ACC112 (cell line): ENCODE results near the gene CBX3.
"Not testable (repeated sequence)": the region's sequence is repeated elsewhere in the genome, so short reads cannot be mapped to it uniquely, and the experiment has no call there.

Experiments
- H2AFZ ChIP-seq: fragments of 200-600 bp; sonication (generic); one replicate; pipeline ENCODE4 v1.6.0; 2017; ENCODE audit warnings: antibody characterized with exemption, low read length; ENCODE audit not compliant: unreplicated experiment
- H3K27ac ChIP-seq: fragments of 200-600 bp; sonication (generic); 2 replicates; pipeline ENCODE4 v1.5.1; 2014; ENCODE audit warnings: low read depth, mild to moderate bottlenecking, antibody characterized with exemption, low read length, moderate library complexity
- H3K27me3 ChIP-seq: fragments of 200-600 bp; sonication (generic); 2 replicates; pipeline ENCODE4 v1.6.1; 2014; ENCODE audit warnings: mild to moderate bottlenecking, antibody characterized with exemption, low read length, moderate library complexity, mixed read lengths; ENCODE audit not compliant: insufficient read depth
- H3K36me3 ChIP-seq: fragments of 200-600 bp; sonication (generic); 2 replicates; pipeline ENCODE4 v1.6.1; 2016; ENCODE audit warnings: mild to moderate bottlenecking, antibody characterized with exemption, low read length, moderate library complexity, mixed read lengths; ENCODE audit not compliant: insufficient read depth
- H3K4me1 ChIP-seq: fragments of 200-600 bp; sonication (generic); one replicate; pipeline ENCODE4 v1.6.1; 2016; ENCODE audit warnings: low read length, mixed read lengths; ENCODE audit not compliant: insufficient read depth, unreplicated experiment, control insufficient read depth
- H3K4me3 ChIP-seq: fragments of 200-600 bp; sonication (generic); 2 replicates; pipeline ENCODE4 v1.5.1; 2014; ENCODE audit warnings: mild to moderate bottlenecking, low read depth, low read length
- H3K79me2 ChIP-seq: fragments of 200-600 bp; sonication (generic); one replicate; pipeline ENCODE4 v1.6.0; 2016; ENCODE audit warnings: low read length; ENCODE audit not compliant: control insufficient read depth, unreplicated experiment, insufficient read depth

The CBX3 gene

DNA sequence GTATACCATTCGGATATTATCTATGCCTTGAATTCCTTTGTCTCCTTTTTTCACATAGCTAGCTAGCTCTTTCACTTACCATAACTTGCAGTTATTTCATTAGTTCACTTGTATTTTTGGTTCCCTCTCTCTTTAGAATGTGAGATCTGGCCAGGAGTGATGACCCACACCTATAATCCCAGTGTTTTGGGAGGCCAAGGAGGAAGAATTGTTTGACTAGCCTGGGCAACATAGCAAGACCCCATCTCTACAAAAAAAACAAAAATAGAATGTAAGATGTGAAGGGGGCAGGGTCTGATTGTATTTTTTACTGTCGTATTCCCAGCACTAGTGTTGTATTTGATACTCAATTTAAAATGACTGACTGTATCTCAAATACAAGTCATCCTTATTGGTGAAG, 29.9 kb upstream of the CBX3 start:
- Histone ChIP-seq H3K27ac (no peak overlapping the region), H3K4me3 (no peak overlapping the region), H2AFZ (no peak overlapping the region), H3K36me3 (no peaks in the 10 kb centered on the region), H3K79me2 (no peaks in the 10 kb centered on the region), H3K27me3 (no peaks in the 10 kb centered on the region), H3K4me1 (no peaks in the 10 kb centered on the region)

DNA sequence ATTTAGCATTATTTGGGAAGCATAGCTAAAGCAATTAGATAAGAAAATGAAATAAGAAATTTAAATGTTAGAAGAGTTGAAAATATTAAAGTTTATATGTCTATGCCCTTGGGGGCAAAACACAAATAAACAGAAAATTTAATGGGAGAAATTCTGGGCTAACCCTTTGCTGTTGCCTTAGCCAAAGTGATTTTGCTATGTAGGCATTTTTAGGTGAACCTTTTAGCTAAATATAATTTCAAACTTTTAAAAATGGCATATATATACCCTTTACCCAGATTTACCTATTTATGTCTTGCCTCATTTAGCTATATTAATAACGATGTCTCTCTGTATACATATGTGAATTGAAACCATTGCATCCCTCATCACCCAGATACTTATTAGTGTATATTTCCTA, 29.5 kb upstream of the CBX3 start:
- H2AFZ ChIP-seq, result no peak overlapping the region
- no peak overlapping the region for H3K4me3 ChIP-seq
- H3K36me3 ChIP-seq, result no peaks in the 10 kb centered on the region
- no peaks in the 10 kb centered on the region for H3K79me2 ChIP-seq
- no peaks in the 10 kb centered on the region for H3K4me1 ChIP-seq
- H3K27me3 ChIP-seq, result no peaks in the 10 kb centered on the region
- H3K27ac ChIP-seq, result no peak overlapping the region

DNA sequence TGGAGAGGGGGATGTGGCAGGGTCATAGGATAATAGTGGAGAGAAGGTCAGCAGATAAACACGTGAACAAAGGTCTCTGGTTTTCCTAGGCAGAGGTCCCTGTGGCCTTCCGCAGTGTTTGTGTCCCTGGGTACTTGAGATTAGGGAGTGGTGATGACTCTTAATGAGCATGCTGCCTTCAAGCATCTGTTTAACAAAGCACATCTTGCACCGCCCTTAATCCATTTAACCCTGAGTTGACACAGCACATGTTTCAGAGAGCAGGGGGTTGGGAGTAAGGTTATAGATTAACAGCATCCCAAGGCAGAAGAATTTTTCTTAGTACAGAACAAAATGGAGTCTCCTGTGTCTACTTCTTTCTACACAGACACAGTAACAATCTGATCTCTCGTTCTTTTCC, 25.6 kb upstream of the CBX3 start:
- H3K27ac ChIP-seq, H2AFZ ChIP-seq, H3K36me3 ChIP-seq, H3K4me1 ChIP-seq, H3K79me2 ChIP-seq, H3K27me3 ChIP-seq, H3K4me3 ChIP-seq: not testable (repeated sequence)

DNA sequence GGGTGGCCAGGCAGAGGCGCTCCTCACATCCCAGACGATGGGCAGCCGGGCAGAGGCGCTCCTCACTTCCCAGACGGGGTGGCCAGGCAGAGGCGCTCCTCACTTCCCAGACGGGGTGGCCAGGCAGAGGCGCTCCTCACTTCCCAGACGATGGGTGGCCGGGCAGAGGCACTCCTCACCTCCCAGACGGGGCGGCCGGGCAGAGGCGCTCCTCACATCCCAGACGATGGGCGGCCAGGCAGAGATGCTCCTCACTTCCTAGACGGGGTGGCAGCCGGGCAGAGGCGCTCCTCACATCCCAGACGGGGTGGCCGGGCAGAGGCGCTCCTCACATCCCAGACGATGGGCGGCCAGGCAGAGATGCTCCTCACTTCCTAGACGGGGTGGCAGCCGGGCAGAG, 24.8 kb upstream of the CBX3 start:
- not testable (repeated sequence) for H3K4me3 ChIP-seq, H3K36me3 ChIP-seq, H2AFZ ChIP-seq, H3K79me2 ChIP-seq, H3K4me1 ChIP-seq, H3K27me3 ChIP-seq, H3K27ac ChIP-seq

DNA sequence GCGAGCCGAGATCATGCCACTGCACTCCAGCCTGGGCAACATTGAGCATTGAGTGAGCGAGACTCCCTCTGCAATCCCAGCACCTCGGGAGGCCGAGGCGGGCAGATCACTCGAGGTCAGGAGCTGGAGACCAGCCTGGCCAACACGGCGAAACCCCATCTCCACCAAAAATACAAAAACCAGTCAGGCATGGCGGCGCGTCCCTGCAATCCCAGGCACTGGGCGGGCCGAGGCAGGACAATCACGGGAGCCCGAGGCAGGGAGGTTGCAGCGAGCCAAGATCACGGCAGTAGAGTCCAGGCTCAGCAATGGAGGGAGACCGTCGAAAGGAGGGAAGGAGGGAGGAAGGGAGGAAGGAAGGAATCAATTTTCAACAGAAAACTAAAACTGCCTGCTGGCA, 24.3 kb upstream of the CBX3 start:
- H3K79me2 ChIP-seq, H3K27me3 ChIP-seq, H3K36me3 ChIP-seq, H2AFZ ChIP-seq, H3K4me3 ChIP-seq, H3K4me1 ChIP-seq, H3K27ac ChIP-seq: not testable (repeated sequence)

DNA sequence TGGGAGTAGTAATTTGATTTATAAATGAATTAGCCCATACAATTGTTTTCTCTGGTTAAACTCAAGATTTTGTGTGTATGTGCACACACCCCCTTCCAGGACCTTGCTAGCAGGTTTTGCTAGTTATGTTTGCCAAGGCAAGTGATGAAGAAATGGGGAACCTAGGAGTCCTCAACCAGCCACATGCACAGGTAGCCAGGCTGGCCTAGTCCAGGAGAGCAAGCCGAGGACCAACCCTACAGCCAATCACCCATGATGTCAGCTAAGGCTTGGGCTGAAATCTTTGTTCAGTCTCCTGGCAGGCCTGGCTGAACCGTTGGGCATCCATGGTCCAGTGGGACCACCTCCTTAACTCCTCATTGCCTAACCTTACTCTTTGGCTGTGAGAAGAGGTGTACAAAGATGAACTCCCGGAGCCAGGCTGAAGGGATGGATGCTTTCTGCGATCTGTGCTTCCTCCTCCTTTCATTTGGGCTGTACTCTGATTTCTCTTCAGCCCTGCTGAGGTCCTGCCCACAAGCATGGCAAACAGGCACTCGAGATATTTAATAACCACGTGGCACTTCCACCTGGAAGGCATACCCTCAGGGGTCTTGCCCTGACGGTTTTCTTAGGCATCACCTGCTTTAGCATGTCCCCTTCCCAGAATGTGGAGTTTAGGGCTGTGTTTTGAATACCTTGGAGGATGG, 23.1 kb upstream of the CBX3 start:
- no peaks in the 10 kb centered on the region for H3K79me2 ChIP-seq
- H2AFZ ChIP-seq, result no peak overlapping the region
- H3K27me3 ChIP-seq, result no peaks in the 10 kb centered on the region
- H3K36me3 ChIP-seq, result no peaks in the 10 kb centered on the region
- H3K4me1 ChIP-seq, result no peaks in the 10 kb centered on the region
- no peak overlapping the region for H3K4me3 ChIP-seq
- H3K27ac ChIP-seq, result no peak overlapping the region

DNA sequence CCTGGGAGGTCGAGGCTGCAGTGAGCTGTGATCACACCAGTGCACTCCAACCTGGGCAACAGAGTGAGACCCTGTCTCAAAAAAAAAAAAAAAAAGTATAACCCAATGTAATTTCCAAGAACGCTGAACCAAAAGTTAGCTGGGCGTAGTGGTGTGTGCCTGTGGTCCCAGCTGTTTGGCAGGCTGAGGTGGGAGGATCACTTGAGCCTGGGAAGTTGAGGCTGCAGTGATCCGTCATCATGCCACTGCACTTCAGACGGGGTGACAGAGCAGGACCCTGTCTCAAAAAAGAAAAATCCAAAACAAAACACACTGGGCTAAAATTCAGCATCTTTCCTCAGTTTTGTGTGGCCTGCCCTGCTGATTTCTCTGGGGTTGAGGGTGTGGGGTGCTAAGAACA, 22.1 kb upstream of the CBX3 start:
- Histone ChIP-seq H2AFZ (no peak overlapping the region), H3K4me3 (no peak overlapping the region), H3K79me2 (no peaks in the 10 kb centered on the region), H3K4me1 (peaks cover 7% of the 10 kb centered on the region), H3K27ac (no peak overlapping the region), H3K36me3 (no peaks in the 10 kb centered on the region), H3K27me3 (no peaks in the 10 kb centered on the region)

DNA sequence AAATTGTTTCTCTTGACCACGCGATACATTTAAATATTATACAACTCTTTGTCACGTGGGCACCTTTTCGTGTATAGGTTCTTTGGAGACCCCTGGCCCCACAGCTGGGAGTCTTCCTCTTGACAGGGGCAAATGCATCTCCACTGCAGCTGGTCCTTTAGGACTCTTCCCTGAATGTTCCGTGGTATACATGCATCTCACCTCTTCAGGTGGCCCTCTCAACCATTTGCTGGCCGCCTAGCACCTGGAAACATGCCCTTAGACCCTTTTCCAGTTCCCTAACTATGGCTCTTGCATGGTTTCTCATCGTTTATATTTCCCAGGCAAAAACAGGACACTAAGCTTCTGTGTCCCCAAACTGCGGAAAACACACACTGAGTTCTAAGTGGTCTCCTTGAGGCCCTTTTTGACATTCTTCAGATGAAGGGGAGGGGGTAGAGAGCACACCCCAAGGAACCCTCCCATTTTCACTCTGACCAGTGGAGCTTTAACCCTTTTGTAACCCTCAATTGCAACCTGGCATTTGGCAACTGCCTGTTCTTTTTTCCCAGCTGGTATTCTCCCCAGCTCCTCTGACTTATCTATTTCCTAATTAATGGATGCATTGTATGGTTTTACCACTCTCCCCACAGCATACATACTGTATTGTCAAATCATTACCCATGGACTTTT, 21.6 kb upstream of the CBX3 start:
- peaks cover 7% of the 10 kb centered on the region for H3K4me1 ChIP-seq
- no peaks in the 10 kb centered on the region for H3K27me3 ChIP-seq
- H2AFZ ChIP-seq, result no peak overlapping the region
- H3K36me3 ChIP-seq, result no peaks in the 10 kb centered on the region
- H3K79me2 ChIP-seq, result no peaks in the 10 kb centered on the region
- no peak overlapping the region for H3K27ac ChIP-seq
- no peak overlapping the region for H3K4me3 ChIP-seq

DNA sequence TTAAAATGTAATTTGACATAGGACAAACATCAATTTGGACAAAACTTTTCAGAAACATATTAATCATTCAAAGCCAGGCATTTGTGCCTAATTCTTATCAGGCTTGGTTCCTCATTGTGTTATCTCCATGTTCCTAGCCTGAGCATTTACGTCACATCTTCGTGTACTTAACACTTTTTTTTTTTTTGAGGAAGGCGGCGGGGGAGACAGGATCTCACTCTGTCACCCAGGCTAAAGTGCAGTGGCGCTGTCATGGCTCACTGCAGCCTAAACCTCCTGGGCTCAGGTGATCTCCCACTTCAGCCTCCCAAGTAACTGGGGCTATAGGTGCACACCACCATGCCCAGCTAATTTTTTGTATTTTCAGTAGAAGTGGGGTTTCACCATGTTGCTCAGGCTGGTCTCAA, 20.8 kb upstream of the CBX3 start:
- Histone ChIP-seq H3K79me2 (no peaks in the 10 kb centered on the region), H3K27me3 (no peaks in the 10 kb centered on the region), H3K27ac (no peak overlapping the region), H3K4me1 (peaks cover 7% of the 10 kb centered on the region), H3K36me3 (no peaks in the 10 kb centered on the region), H2AFZ (no peak overlapping the region), H3K4me3 (no peak overlapping the region)

DNA sequence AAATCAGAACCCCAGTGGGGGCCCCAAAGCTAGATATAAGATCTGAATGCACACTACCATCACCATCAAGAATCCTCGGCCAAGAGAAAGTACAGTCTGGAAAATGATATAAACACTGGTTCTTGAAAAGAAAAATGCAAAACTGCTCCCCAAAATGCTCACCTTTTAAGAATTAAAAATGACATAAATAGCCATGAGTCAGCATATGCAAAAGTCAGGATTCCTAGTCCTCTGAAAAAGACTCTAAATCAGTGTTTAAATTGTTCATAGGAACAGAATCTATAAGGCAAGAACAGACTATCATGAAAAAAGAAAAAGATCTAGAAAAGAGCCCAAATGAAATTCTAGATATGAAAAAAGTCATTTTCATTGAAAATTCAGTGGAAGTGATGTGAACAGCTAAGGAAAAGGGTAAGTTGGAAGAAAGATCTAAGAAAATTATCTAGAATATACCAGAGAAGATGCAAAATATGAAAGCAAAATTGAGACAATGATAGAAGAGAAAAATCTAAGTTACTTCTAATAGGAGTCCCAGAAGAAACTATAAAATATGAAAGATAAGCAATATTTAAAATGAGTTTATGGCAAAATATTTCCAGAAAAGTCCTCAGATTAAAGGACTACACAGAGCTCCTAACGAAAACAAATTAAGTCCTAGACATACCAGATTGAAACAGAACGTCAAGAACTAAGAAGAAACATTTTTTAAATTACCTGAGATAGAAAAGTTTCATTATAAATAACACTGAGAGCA, 19.9 kb upstream of the CBX3 start:
- Histone ChIP-seq H3K27me3 (no peaks in the 10 kb centered on the region), H3K79me2 (no peaks in the 10 kb centered on the region), H3K27ac (no peak overlapping the region), H3K4me1 (peaks cover 7% of the 10 kb centered on the region), H2AFZ (no peak overlapping the region), H3K36me3 (no peaks in the 10 kb centered on the region), H3K4me3 (no peak overlapping the region)

DNA sequence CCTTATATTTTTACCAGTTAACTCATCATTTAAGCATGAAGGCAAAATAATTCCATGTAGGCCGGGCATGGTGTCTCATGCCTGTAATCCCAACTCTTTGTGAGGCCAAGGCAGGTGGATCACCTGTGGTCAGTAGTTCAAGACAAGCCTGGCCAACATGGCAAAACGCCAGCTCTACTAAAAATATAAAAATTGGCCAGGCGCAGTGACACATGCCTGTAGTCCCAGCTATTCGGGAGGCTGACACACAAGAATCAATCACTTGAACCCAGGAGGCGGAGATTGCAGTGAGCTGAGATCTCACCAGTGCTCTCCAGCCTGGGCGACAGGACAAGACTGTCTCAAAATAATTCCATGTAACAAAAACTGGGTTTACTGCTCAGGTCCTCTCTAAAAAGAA, 19.3 kb upstream of the CBX3 start:
- no peak overlapping the region for H2AFZ ChIP-seq
- no peaks in the 10 kb centered on the region for H3K79me2 ChIP-seq
- H3K4me1 ChIP-seq, result peaks cover 7% of the 10 kb centered on the region
- H3K36me3 ChIP-seq, result peaks cover 1% of the 10 kb centered on the region; the same call in 1 of the 2 replicates
- no peak overlapping the region for H3K27ac ChIP-seq
- H3K27me3 ChIP-seq, result no peaks in the 10 kb centered on the region
- H3K4me3 ChIP-seq, result no peak overlapping the region
